Stimulated activated CD4-positive, alpha-beta T cell treated with anti-CD3 and anti-CD28 coated beads, TNF-alpha, amount 100 ng/mL, for 48 hours (primary cell): ENCODE measurements around the gene OR10A6.

ENCODE experiments used
- DNase-seq, 3 donors: peaks; one replicate each; pipeline ENCODE4 v3.0.0-alpha.2; 2020; ENCODE audit warnings: low read depth in 3 of 3

Gene OR10A6, protein sequence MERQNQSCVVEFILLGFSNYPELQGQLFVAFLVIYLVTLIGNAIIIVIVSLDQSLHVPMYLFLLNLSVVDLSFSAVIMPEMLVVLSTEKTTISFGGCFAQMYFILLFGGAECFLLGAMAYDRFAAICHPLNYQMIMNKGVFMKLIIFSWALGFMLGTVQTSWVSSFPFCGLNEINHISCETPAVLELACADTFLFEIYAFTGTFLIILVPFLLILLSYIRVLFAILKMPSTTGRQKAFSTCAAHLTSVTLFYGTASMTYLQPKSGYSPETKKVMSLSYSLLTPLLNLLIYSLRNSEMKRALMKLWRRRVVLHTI

DNA sequence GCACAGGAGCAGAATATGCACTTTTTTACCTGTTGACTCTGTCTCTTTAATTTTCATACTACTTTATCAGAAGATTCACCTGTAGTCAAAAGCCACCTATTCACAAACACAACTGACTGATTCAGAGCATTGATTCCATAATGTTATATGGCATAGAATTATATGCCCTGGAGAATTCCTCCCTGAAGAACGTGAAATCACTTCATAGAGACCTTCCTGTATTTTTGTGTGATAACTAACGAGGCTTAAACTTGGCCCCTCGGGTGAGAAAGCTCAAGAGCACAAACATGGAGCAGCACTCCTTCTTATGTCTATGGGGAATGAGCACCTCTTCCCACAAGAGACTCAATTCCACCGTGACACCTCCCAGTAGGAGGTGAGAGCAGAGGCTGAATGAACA, at the start of gene OR10A6:
OR10A6 (minus strand) TSS at position 101 of the 400 bp plus-strand sequence. CDS start 2,606 bp downstream, outside the sequence.
- no peak for DNase-seq

DNA sequence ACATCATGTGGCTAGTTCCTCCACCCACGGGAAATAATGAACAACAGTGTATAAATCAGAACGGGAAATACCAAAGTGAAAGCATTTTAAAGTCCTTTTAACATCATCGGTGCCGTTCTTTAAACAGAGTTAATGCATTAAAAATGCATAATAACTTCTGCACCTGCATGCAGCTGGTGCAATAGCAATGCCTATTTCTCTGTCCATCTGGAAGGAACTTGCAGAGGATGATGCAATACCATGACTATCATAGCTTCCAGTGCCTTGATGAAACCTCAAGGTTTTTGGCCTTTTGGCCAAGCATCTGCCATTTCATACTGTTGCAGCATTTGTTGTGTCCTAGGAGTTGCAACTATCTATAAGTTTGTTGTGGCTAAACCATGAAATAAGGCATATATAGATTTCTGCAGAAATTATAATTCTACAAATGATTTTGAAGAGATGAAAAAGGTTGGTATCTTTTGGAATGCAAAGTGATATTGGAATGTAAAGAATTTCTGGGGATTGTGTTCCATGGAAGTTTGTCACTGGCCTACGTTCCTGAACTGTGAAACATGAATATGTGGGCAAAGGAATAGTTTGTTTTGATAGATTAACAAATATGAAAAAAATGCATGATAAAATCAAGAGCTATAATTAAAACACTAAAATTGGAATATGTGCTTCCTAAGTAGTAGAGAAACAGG, 46.3 kb upstream of the OR10A6 start:
- DNase-seq = no peak

DNA sequence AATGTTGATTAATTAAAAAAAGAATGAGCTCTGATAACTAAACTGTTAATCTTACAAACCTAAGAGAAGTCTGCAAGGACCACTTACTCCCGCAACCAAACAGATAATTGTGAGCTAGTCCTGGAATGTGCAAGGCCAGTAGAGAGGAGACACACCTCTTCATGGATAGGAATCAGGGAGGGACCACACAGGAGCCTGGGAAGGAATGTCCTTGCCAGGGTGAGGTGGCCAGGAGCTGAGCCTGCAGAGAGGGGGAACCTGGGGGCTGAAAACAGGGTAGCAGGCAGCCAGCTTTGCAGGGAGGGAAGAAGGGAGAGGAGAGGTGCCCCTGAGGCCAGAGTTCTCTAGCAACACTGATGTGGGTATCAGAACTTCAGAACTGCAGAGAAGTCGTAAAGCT, 43.6 kb upstream of the OR10A6 start:
- DNase-seq = no peak

DNA sequence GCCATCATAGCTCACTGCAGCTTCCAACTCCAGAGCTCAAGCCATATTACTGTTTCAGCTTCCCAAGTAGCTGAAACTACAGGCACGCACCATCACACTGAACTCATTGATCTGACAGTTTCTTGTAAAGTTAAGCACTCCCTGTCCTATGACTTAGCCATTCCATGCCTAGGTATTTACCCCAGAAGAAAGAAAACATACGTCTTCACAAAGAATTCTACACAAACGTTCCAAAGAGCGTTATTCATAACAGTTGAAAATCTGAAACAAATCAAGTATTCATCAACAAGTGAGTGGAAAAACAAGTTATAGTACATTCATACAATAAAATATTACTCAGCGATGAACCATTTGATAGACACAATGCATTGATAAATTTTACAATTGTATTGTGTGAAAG, 41.9 kb upstream of the OR10A6 start:
- no peak for DNase-seq

DNA sequence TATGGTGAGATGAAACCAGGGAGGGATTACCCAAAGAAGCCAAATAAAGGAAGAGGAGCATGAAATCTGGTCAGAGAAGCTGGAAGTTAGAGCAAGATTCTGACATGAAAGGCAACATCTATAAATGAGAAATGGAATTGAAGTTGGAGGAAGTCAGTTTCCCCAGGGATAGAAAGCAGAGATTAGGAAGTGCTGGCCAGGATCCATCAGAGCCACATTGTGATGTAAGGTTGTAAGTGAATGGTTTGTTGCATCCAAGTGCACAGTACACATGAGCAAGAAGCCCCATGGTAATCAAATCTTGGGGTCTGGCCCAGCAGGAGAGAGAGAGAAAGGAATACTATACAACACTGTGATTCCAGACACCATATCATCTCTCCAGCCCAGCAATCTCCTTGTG, 40.8 kb upstream of the OR10A6 start:
- DNase-seq = no peak

DNA sequence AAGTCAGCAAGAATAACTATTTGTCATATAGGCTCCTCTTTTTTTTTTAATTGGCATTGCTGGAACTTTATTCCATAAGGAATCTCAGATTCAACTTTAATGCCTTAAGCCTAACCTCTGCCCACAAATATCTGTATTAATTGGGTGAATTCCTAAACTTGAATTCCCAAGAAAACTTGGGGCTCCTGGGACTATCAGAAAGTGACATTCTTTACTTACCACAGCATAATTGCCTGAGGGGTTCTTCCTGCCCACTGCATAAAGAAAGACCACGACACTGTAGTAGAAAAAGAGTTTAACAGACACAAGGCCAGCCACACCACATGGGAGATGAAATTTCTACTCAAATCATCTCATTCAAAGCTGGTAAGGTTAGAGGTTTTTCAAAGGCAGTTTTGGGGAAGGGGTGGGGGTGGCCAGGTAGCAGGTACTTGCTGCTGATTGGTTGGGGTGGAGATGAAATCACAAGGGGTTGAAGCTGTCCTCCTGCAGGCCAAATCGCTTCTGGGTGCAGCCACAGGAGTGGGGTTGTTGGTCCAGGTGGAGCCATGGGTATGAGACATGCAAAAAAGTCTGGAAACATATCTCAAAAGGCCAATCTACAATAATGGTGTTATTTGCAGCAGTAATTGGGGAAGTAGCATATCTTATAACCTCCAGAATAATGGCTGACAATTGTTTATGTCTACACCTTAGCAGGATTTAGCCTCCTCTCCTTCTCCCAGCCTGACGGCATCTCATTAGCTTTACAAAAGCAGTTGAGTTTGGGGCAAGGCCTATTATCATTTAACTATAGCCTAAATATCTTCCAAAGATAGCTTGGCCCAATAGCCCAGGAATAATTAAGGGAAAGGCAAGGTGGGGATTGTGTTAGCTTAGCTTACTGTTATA, 38.9 kb upstream of the OR10A6 start:
- no peak for DNase-seq

DNA sequence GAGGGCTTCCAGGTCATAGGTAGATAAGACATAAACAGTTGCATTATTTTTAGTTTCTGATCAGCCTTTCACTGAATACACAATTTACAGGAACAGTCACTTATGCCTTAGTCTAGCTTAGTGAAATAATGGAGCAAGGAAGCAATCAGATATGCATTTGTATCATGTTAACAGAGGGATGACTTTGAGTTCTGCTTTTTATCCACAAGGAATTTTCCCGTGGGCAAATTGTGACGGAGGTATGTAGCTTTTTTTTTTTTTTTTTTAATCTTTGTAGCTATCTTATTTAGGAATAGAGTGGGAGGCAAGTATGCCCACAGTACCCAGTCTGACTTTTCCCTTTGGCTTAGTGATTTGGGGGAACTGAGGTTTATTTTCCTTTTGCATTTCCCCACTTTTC, 37.6 kb upstream of the OR10A6 start:
- no peak for DNase-seq

DNA sequence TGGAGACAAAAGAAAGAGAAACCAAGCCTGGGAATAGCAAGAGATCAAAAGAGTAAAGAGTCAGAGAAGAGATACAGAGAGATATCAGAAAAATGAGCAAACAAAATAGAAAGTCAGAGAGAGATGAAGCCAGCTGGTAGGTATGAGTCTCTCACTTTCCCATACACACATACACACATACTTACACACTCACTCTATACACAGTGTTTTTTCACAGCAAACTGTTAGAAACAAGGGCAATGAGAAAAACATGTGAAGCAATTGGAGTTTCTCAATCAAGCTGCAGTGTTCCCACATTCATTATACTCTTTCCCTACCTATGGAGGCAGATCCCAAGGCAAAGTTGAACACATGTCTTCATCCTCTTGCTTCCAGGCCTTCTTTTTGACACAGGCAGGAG, 36.8 kb upstream of the OR10A6 start:
- no peak for DNase-seq

DNA sequence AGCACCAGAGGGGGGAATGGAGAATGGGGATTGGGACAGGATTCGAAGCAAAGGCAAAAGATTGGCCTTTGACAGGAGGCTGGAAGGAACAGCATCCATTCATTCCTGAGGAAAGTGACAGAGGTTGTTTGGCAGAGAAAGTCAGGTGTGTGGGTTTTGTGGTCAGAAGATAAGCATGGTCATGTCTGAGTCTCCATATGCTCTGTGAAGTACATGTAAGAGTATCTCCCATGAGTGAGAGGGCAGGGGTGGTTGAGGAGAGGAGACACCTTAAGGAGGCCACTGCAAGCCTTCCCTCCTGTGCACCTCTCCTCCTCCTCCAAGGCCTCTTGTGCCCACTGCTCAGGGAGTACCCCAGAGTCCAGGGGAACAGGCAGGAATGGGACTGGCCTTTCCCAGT, 36.0 kb upstream of the OR10A6 start:
- DNase-seq = no peak

DNA sequence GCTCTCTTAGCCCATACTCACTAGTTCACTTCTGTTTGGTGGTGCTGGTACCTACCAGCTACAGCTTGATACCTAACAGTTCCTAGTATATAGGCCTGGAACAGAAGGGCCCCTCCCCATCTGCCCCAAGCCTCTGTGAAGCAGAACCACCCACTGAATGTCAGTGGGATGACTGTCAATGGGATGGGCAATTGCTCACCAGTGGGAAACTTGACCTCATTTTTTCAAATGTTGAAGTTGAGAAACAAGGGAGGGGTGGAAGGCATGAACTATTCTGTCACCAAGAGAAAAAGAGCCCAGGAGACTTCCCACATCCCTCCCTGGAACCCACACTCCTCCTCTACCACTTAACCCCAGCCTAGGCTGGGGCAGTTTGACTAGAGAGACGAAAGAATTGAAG, 34.3 kb upstream of the OR10A6 start, which contains the start of gene NLRP10:
NLRP10 (minus strand) TSS at position 62 of the 400 bp plus-strand sequence. CDS start 1,952 bp downstream, outside the sequence.
- no peak for DNase-seq

DNA sequence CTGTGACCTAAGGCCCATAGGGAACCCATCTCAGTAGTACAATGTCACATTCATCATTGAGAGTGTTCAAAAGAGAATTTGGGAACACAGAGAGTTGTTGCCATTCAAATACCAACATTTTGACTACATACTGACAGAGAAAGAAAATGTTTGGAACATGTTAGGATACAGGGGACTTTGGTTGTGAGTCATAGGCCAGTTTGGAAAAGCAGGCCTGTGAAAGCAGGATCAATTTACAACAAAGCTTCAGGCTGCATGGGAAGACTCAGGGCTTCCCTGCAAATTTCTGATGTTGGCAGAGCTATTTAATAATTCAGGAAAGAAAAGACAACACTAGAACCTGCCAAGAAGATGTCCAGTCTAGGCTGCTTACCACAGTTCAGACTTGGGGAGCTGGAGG, 33.8 kb upstream of the OR10A6 start:
- no peak for DNase-seq

DNA sequence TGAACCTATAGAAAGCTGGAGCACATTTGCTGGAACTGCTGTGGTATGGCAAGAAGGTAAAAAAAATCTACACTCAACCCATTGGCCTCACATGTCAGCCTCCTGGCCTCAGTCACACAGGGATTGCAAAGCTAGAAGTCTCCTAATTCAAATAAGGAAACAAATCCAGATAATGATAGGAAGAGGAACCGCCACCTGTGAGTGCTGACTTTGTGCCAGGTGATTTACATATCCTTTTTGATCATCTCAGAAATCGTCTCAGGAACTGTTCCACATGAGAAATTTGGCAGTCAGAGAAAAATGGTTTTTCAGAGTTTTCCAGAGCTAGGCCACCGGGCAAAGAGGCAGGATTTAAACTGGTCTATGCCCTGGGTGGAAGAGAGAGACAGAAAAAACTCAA, 33.2 kb upstream of the OR10A6 start:
- no peak for DNase-seq

DNA sequence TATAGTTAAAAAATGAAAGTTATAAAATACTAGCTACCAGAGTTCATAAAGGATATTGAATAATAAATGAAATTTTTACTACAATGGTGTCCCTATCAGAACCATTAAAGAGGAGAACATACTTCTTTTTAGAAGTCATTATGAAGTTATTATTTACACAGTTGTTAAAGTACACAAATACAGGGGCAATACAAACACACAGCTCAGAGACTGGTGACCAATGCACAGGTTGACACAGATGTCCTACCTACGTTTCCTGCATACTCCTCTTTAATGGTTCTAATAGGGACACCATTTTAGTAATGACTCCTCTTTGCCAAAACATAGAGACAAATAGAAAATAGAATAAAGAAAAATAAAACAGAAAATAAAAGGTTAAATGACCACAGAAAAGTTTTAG, 24.1 kb upstream of the OR10A6 start:
- no peak for DNase-seq

DNA sequence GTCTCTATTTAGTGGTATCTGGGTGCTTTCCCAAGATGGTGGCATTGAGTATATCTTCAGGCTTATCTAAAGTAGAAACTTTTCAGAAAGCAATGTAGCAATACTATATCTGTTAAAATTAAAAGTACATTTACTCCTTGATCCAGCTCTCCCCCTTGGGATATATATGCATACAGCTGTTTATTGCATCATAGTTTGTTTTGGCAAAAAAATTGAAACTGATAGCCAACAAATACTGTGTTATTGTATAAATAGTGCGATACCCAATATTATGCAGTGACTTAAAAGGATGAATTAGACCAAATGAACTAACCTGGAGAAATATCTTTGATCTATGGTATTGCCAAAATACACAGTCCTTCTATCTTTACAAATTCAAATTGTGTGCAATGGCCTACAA, 18.9 kb upstream of the OR10A6 start:
- no peak for DNase-seq

DNA sequence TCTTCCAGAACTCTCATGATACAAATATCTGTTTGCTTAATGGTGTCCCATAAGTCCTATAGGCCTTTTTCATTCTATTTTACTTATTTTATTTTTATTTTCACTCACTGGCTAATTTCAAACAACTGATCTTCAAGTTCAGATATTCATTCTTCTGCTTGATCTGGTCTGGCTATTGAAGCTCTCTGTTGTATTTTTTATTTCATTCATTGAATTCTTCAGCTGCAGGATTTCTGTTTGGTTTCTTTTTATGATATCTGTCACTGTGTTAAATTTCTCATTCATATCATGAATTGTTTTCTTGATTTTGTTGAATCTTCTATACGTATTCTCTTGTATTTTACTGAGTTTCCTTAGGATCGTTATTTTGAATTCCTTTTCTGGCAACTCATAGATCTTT, 13.1 kb upstream of the OR10A6 start:
- no peak for DNase-seq

DNA sequence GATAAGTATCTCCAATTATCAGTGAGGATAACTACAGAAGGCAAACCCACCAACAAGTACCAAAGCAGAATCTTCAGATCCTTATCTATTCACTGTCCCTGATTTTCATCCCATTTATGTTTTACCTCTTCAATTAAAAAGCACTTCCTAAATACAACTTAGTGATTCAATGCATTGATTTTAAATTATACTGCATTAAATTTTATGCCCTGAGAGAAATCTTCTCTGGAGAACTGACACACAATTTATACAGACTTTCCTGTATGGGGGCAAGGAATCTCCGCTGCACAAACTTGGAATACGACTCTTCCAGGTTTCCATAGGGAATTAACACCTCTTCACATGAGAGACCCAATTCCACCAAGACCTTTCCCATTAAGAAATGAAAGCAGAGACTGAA, 10.5 kb upstream of the OR10A6 start, which contains the start of gene OR10A3:
OR10A3 (minus strand) TSS at position 101 of the 400 bp plus-strand sequence. CDS start 2,188 bp downstream, outside the sequence.
- DNase-seq = no peak

DNA sequence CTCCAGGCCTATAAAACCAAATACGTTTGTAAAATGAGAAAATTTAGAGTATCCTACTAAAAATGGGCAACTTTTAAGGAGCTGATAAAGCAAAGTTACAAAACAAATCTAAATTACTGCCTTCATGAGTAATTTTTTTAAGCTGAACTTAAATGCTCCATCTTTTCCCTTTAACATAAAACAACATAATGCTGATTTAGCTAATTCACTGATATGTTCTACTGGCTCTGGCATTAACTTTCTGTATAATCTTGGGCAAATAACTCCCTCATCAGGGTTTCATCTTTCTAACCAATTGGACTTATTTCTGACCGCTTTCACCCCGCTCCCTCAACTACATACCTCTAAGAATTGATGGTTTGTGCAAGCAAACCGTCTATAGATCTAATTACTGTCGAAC, 10.1 kb upstream of the OR10A6 start:
- DNase-seq = no peak

DNA sequence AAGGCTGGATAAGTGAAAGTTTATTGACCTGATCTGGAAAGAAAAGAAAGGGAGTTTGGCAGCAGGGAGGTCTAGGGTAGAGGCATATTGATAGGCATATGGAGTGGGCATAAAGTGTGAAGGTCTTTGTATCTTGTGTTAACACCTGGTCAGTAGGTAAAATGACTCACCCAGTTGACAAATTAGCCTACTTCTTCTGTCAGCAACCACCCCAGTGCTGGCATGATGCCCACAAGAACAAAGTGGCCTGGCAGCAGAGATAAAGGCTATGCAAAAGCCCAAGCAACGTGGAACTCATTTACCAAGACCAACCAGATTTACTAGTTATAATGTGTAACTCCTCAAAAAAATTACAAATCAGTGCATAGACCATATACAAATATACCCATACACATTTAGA, 5.5 kb upstream of the OR10A6 start:
- no peak for DNase-seq

DNA sequence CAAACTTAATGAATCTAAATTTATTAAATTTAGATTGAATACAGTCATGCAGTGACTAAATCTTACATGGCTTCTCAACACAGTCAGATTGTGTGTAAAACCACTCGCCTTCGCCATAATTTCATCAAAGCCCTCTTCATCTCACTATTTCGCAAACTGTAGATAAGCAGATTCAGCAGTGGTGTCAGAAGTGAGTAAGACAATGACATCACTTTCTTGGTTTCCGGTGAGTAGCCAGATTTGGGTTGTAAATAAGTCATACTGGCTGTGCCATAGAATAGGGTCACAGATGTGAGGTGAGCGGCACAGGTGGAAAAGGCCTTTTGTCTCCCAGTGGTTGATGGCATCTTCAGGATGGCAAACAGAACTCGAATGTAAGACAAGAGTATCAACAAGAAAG, 3.4 kb downstream of the OR10A6 start:
- no peak for DNase-seq

DNA sequence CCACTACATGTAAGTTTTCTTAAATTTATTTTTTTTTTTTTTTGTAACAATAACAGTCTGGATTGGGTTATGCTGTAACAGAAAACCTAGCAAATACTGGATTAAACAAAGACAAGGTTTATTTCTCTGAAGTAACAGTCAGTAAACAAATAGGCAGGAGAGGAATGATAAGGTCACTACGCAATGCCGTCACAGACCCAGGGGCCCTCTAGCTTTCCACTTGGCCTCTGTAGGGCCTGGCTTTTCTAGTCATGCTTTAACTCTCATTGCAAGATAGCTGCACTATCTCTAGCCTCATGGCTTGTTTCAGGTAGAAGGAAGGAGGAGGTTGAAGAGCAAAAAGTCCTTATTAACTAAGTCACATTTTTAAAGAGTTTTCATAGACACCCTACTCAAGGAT, 6.5 kb downstream of the OR10A6 start:
- DNase-seq = no peak

DNA sequence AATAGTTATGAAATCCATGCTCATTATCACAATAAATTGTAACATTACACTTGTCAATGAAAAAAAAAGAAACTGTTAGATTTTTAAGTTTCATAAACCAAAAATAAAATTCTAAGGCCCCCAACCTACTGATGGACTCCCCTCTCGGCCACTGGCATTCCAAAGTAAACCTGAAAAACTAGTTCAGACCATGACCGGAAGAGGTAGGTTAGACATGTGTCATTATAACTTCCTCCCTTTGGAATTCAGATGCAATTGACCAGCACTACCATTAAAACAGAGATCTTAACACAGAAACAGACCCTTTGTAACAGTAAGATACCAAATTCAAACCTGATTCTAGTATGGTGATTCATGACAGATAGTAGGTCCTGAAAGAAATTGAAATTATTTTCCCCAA, 12.9 kb downstream of the OR10A6 start:
- DNase-seq = no peak

DNA sequence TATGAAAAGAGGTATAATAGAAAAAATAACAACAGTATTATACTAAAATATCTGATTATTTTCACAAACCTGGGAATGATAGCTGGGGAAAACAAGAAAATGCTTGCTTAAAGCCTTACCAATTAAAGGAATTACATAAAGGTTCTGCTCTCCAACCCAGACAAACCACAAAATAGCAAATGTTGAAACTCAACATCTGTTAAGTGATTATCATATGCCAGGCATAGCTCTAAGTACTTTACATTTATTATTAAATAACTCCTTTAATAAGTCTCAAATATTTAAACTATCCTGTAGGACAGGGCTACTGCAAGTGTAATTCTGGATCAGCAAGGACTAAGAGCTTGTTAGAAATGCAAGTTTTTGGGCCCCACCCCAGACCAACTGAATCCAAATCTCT, 20.1 kb downstream of the OR10A6 start:
- DNase-seq = no peak
